ENCODE results near the gene SYP.

DNA sequence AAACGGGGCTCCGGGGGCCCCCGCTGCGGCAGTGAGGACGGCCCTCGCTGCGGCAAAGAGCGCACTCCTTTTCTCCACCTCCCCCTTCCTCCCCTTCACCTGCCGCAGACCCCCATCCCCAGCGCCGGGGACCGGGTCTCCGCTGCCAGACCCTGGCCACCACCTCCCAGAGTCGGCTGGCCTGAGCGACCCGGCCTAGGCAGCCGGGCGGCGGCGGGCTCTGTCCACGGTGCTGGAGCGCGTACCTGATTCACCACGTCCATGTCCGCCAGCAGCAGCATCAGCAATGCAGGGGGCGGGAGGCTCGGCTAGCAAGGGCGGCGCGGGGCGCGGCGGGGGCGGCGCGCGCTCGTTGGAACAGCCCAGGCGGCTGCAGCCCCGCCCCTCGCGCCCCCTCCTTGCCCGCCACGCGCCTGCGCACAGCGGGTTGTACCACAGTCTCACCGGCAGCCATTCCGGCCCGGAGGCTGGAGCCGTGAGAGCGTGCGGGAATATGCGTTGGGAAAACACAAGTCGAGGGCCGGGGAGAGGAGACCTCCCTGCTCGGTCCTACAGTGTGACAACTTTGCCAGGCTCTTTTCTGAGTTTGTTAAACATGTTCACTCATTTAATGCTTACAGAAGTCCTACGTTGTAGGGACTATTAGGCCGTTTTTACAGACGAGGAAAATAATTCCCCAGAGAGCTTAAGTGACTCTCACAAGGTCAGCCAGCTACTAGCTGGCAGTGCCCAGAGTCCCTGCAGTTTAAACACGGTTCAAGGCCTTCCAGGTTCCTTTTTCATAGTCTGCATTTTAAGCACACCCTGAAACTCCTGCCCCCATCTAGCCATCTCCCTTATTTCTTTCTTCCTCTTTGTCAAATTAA lies at the start of gene SYP:
- TF ChIP-seq, protein P1, sequence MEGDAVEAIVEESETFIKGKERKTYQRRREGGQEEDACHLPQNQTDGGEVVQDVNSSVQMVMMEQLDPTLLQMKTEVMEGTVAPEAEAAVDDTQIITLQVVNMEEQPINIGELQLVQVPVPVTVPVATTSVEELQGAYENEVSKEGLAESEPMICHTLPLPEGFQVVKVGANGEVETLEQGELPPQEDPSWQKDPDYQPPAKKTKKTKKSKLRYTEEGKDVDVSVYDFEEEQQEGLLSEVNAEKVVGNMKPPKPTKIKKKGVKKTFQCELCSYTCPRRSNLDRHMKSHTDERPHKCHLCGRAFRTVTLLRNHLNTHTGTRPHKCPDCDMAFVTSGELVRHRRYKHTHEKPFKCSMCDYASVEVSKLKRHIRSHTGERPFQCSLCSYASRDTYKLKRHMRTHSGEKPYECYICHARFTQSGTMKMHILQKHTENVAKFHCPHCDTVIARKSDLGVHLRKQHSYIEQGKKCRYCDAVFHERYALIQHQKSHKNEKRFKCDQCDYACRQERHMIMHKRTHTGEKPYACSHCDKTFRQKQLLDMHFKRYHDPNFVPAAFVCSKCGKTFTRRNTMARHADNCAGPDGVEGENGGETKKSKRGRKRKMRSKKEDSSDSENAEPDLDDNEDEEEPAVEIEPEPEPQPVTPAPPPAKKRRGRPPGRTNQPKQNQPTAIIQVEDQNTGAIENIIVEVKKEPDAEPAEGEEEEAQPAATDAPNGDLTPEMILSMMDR (IDR thresholded peaks at IDR 0.05), result no peak
- TF ChIP-seq EP300 (IDR thresholded peaks at IDR 0.05) (no peak), POLR2AphosphoS5 (IDR thresholded peaks at IDR 0.05) (peak; percentile 75 to 88 (median 83)), POLR2A (IDR thresholded peaks at IDR 0.05) (peak; percentile 43 to 69)

Data from sigmoid colon (tissue), 4 donors.